ENCODE data around the gene ANKRD39.

DNA sequence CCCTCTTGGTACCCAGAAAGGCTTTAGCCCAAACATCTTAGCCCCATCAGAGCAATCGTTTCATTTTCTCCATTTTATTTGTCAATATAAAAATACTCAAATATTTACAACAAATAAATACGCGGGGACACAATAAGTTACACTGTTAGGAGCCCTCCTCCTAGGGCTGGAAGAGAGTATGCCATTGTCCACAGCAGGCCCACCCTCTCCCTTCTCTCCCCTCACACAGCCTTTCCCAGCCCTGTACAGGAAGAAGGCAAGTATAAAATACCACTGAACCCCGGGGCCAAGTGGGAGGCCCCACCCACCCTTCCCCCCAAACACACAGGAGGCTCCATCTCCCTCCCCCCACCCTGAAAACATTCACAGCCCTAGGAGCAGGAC lies 1.9 kb upstream of the ANKRD39 start:
- TF ChIP-seq EZH2 (IDR thresholded peaks at IDR 0.05; ENCODE audit: low read length, unreplicated experiment) (no peak), EZH2phosphoT487 (IDR thresholded peaks at IDR 0.05; ENCODE audit: borderline replicate concordance, low read length) (no peak)
- TF ChIP-seq, protein P1, sequence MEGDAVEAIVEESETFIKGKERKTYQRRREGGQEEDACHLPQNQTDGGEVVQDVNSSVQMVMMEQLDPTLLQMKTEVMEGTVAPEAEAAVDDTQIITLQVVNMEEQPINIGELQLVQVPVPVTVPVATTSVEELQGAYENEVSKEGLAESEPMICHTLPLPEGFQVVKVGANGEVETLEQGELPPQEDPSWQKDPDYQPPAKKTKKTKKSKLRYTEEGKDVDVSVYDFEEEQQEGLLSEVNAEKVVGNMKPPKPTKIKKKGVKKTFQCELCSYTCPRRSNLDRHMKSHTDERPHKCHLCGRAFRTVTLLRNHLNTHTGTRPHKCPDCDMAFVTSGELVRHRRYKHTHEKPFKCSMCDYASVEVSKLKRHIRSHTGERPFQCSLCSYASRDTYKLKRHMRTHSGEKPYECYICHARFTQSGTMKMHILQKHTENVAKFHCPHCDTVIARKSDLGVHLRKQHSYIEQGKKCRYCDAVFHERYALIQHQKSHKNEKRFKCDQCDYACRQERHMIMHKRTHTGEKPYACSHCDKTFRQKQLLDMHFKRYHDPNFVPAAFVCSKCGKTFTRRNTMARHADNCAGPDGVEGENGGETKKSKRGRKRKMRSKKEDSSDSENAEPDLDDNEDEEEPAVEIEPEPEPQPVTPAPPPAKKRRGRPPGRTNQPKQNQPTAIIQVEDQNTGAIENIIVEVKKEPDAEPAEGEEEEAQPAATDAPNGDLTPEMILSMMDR (conservative IDR thresholded peaks at IDR 0.05; ENCODE audit: low read depth, low read length), result no peak

Data from PC-3 (cell line).